ENCODE results near the gene PRND.

The PRND gene

DNA sequence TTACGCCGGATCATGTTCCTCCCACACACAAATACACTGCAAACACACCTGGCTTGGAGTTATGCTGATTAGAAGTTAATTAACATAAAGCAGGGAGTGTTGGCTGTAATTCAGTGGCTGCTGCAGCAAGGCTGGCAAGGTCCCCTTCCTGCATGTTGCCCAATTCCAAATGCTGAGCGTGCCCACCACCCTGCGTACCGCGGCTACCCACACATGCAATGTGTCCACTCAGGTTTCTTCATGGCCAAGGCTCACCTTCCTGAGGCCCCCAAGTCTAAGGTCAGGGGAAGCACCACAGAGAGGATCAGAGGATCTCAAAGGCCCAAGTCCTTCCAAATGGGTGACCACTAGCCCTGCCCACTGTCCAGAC, 11.6 kb upstream of the PRND start:
- no peak for ATAC-seq (ENCODE audit: low read depth)
- Histone ChIP-seq H3K27ac (ENCODE audit: poor library complexity, severe bottlenecking) (no peak overlapping the region), H3K4me3 (ENCODE audit: severe bottlenecking) (no peak overlapping the region), H3K4me1 (ENCODE audit: insufficient read depth, poor library complexity, severe bottlenecking) (peaks cover 28% of the 10 kb centered on the region), H3K27me3 (ENCODE audit: insufficient read depth, poor library complexity, severe bottlenecking) (no peaks in the 10 kb centered on the region), H3K9me3 (ENCODE audit: severe bottlenecking) (no peaks in the 10 kb centered on the region), H3K36me3 (ENCODE audit: low read depth) (no peaks in the 10 kb centered on the region)
- no peak for DNase-seq (ENCODE audit: low spot score)
- TF ChIP-seq, protein P1, sequence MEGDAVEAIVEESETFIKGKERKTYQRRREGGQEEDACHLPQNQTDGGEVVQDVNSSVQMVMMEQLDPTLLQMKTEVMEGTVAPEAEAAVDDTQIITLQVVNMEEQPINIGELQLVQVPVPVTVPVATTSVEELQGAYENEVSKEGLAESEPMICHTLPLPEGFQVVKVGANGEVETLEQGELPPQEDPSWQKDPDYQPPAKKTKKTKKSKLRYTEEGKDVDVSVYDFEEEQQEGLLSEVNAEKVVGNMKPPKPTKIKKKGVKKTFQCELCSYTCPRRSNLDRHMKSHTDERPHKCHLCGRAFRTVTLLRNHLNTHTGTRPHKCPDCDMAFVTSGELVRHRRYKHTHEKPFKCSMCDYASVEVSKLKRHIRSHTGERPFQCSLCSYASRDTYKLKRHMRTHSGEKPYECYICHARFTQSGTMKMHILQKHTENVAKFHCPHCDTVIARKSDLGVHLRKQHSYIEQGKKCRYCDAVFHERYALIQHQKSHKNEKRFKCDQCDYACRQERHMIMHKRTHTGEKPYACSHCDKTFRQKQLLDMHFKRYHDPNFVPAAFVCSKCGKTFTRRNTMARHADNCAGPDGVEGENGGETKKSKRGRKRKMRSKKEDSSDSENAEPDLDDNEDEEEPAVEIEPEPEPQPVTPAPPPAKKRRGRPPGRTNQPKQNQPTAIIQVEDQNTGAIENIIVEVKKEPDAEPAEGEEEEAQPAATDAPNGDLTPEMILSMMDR (IDR thresholded peaks at IDR 0.05; ENCODE audit: poor library complexity, severe bottlenecking), result no peak

DNA sequence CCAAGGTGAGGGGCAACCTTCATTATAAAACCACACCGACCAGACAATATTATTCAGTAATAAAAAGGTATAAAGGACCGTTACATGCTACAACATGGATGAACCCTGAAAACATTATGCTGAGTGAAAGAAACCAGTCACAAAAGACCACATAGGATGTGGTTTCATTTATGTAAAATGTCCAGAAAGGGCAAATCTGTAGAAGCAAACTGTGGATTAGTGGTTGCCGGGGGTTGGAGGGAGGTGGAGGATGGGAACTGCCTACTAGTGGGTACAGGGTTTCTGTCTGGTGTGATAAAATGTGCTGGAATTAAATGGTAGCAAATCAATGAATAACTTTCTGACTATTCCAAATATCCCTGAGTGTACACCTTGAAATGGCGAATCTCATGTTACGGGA, 10.2 kb upstream of the PRND start:
- no peaks in the 10 kb centered on the region for H3K27me3 ChIP-seq (ENCODE audit: insufficient read depth, poor library complexity, severe bottlenecking)
- DNase-seq (ENCODE audit: low spot score) (no peak), ATAC-seq (ENCODE audit: low read depth) (no peak)
- no peak overlapping the region for H3K4me3 ChIP-seq (ENCODE audit: severe bottlenecking)
- no peaks in the 10 kb centered on the region for H3K9me3 ChIP-seq (ENCODE audit: severe bottlenecking)
- H3K27ac ChIP-seq (ENCODE audit: poor library complexity, severe bottlenecking), result no peak overlapping the region
- H3K4me1 ChIP-seq (ENCODE audit: insufficient read depth, poor library complexity, severe bottlenecking), result peaks cover 30% of the 10 kb centered on the region
- TF ChIP-seq, protein P1 (IDR thresholded peaks at IDR 0.05; ENCODE audit: poor library complexity, severe bottlenecking), result no peak
- no peaks in the 10 kb centered on the region for H3K36me3 ChIP-seq (ENCODE audit: low read depth)

DNA sequence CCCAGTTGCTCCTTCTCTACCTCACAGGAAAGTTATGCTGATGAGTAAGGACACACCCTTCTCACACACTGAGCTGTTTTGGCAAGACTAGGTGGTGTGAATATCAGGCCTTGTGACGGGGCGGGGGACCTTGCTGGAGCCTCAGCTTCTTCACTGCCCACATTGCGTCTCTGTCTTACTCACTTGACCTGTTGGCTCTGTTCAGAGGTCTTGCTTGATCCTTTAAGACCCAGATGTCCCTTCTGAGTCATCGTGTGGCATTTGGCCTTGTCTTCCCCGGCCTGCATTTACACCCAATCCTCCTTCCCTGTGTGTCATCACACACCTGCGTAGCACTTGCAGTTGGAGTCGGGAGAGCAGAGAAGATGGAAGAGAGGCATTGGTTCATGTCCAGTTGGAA, 8.3 kb upstream of the PRND start:
- Histone ChIP-seq H3K36me3 (ENCODE audit: low read depth) (no peaks in the 10 kb centered on the region), H3K4me3 (ENCODE audit: severe bottlenecking) (no peak overlapping the region), H3K9me3 (ENCODE audit: severe bottlenecking) (no peaks in the 10 kb centered on the region), H3K27ac (ENCODE audit: poor library complexity, severe bottlenecking) (peak overlapping the region; percentile 50), H3K27me3 (ENCODE audit: insufficient read depth, poor library complexity, severe bottlenecking) (no peaks in the 10 kb centered on the region), H3K4me1 (ENCODE audit: insufficient read depth, poor library complexity, severe bottlenecking) (peaks cover 30% of the 10 kb centered on the region)
- ATAC-seq (ENCODE audit: low read depth) (peak; percentile 97), DNase-seq (ENCODE audit: low spot score) (peak; percentile 93)
- TF ChIP-seq, protein P1 (IDR thresholded peaks at IDR 0.05; ENCODE audit: poor library complexity, severe bottlenecking), result no peak

DNA sequence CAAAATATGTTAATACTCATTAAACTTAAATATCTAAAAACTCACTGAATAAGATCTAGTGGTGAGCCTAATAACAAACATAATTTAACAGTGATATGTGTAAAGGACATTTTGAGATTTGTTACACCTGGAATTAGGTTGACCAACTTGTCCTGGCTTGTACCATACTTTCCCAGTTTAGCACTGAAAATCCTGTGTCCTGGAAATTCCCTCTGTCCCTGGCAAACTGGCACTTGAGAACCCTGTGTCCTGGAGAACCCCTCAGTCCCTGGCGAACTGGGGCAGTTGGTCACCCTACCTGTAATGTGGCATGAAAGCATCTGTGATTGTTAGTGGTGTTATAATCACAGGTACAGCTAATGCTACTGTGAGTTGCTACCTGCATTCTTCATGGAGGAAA, 6.9 kb upstream of the PRND start:
- TF ChIP-seq, protein P1 (IDR thresholded peaks at IDR 0.05; ENCODE audit: poor library complexity, severe bottlenecking), result no peak
- peaks cover 30% of the 10 kb centered on the region for H3K4me1 ChIP-seq (ENCODE audit: insufficient read depth, poor library complexity, severe bottlenecking)
- H3K4me3 ChIP-seq (ENCODE audit: severe bottlenecking), result no peak overlapping the region
- no peaks in the 10 kb centered on the region for H3K9me3 ChIP-seq (ENCODE audit: severe bottlenecking)
- DNase-seq (ENCODE audit: low spot score) (no peak), ATAC-seq (ENCODE audit: low read depth) (no peak)
- no peaks in the 10 kb centered on the region for H3K36me3 ChIP-seq (ENCODE audit: low read depth)
- H3K27me3 ChIP-seq (ENCODE audit: insufficient read depth, poor library complexity, severe bottlenecking), result no peaks in the 10 kb centered on the region
- peak overlapping the region; percentile 50 for H3K27ac ChIP-seq (ENCODE audit: poor library complexity, severe bottlenecking)

DNA sequence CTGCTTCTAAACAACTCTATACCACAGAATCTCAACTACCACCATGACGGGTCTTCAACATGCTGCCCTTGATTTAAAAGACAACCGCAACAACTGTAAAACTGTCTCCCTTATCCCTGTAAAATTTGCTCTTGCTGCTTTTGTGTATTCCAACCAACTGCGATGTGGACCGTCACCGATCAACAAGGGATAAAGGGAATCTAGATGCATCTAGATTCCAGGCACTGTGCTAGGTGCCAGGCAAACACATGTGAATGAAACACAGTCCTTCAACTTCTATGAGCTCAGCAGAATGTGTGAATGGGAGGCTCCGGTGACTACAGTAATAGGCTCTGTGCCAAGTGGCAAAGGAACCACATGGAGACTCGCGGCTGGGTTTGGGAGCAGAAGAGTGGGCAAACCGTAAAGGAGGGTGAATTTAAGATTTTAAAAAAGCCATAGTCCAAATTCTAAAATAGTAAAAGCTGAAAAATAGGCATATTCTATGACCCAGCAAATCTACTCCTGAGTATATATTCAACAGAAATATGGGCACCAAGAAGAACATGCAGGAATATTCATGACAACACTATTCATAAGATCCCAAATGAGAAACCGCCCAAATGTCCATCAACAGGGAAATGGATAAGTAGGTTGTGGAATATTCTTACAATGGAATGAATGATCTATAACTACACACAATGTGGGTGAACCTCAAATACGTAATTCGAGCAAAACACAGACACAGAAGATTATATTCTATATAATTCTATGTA, 3.7 kb upstream of the PRND start:
- H3K4me3 ChIP-seq (ENCODE audit: severe bottlenecking), result no peak overlapping the region
- peaks cover 23% of the 10 kb centered on the region for H3K4me1 ChIP-seq (ENCODE audit: insufficient read depth, poor library complexity, severe bottlenecking)
- no peaks in the 10 kb centered on the region for H3K9me3 ChIP-seq (ENCODE audit: severe bottlenecking)
- TF ChIP-seq, protein P1 (IDR thresholded peaks at IDR 0.05; ENCODE audit: poor library complexity, severe bottlenecking), result no peak
- DNase-seq (ENCODE audit: low spot score) (no peak), ATAC-seq (ENCODE audit: low read depth) (no peak)
- H3K27ac ChIP-seq (ENCODE audit: poor library complexity, severe bottlenecking), result no peak overlapping the region
- no peaks in the 10 kb centered on the region for H3K36me3 ChIP-seq (ENCODE audit: low read depth)
- no peaks in the 10 kb centered on the region for H3K27me3 ChIP-seq (ENCODE audit: insufficient read depth, poor library complexity, severe bottlenecking)
